ENCODE data around the gene EPHA10.
A peak's percentile ranks its signal among the peaks of the same experiment; 100 is the strongest.
"Not testable (repeated sequence)": the region's sequence is repeated elsewhere in the genome, so short reads cannot be mapped to it uniquely, and the experiment has no call there.

EPHA10 gene

GRCh38 chr1:37692834-37693175, 72.1 kb downstream of the EPHA10 start:
- Mint-ChIP-seq H3K27me3 (ENCODE audit: low read depth) (no peaks in the 10 kb centered on the region), H3K9me3 (no peaks in the 10 kb centered on the region), H3K4me3 (peak overlapping the region; percentile 90 to 100 (median 96)), H3K4me1 (peaks cover 33% of the 10 kb centered on the region), H3K27ac (peak overlapping the region in 1 of 3 experiments; percentile 90), H3K36me3 (ENCODE audit: low read depth) (peaks cover 18% of the 10 kb centered on the region)
- TF ChIP-seq CTCF (IDR thresholded peaks at IDR 0.05; ENCODE audit: unreplicated experiment in 3 of 3) = no peak

- no peaks in the 10 kb centered on the region for H3K9me3 Mint-ChIP-seq
- peaks cover 18% of the 10 kb centered on the region for H3K36me3 Mint-ChIP-seq (ENCODE audit: low read depth)
- H3K27me3 Mint-ChIP-seq (ENCODE audit: low read depth) = no peaks in the 10 kb centered on the region
- peak; percentile 61 to 84 (median 66) for TF ChIP-seq CTCF (IDR thresholded peaks at IDR 0.05; ENCODE audit: unreplicated experiment in 3 of 3)
- H3K27ac Mint-ChIP-seq = peak within 1 kb of the TSS; percentile 81 to 93 (median 90)
- peak within 1 kb of the TSS; percentile 90 to 100 (median 96) for H3K4me3 Mint-ChIP-seq
- H3K4me1 Mint-ChIP-seq = peaks cover 33% of the 10 kb centered on the region
Measured at GRCh38 chr1:37692078-37692833, 72.7 kb downstream of the EPHA10 start, which contains the start of gene CDCA8. TSS of gene CDCA8 (plus strand) at chr1:37692516. CDS start at chr1:37692691, 175 bp downstream.

GRCh38 chr1:37691497-37692077, 73.3 kb downstream of the EPHA10 start:
- Mint-ChIP-seq H3K9me3 (no peaks in the 10 kb centered on the region), H3K27me3 (ENCODE audit: low read depth) (no peaks in the 10 kb centered on the region), H3K4me1 (peaks cover 33% of the 10 kb centered on the region), H3K36me3 (ENCODE audit: low read depth) (peaks cover 22% of the 10 kb centered on the region), H3K27ac (peak overlapping the region; percentile 81 to 93 (median 90)), H3K4me3 (peak overlapping the region; percentile 90 to 100 (median 96))
- no peak for TF ChIP-seq CTCF (IDR thresholded peaks at IDR 0.05; ENCODE audit: unreplicated experiment in 3 of 3)

GRCh38 chr1:37688926-37689325, 76.0 kb downstream of the EPHA10 start:
- Mint-ChIP-seq H3K9me3 (no peaks in the 10 kb centered on the region), H3K27ac (no peak overlapping the region), H3K4me1 (peaks cover 29% of the 10 kb centered on the region), H3K36me3 (ENCODE audit: low read depth) (peaks cover 36% of the 10 kb centered on the region), H3K4me3 (peak overlapping the region; percentile 90 to 100 (median 96)), H3K27me3 (ENCODE audit: low read depth) (no peaks in the 10 kb centered on the region)
- no peak for TF ChIP-seq CTCF (IDR thresholded peaks at IDR 0.05; ENCODE audit: unreplicated experiment in 3 of 3)

- H3K9me3 Mint-ChIP-seq, H3K4me3 Mint-ChIP-seq: not testable (repeated sequence)
Measured at GRCh38 chr1:37687764-37688163, 77.2 kb downstream of the EPHA10 start.

GRCh38 chr1:37685722-37686121, 79.2 kb downstream of the EPHA10 start:
- Mint-ChIP-seq H3K4me3 (no peak overlapping the region), H3K4me1 (peaks cover 13% of the 10 kb centered on the region), H3K36me3 (ENCODE audit: low read depth) (peaks cover 49% of the 10 kb centered on the region), H3K9me3 (no peaks in the 10 kb centered on the region), H3K27me3 (ENCODE audit: low read depth) (no peaks in the 10 kb centered on the region), H3K27ac (no peak overlapping the region)
- no peak for TF ChIP-seq CTCF (IDR thresholded peaks at IDR 0.05; ENCODE audit: unreplicated experiment in 3 of 3)

More at GRCh38 chr1:37687764-37688163, 77.2 kb downstream of the EPHA10 start:
- not testable (repeated sequence) for H3K27ac Mint-ChIP-seq; H3K27me3 Mint-ChIP-seq (ENCODE audit: low read depth)
- Mint-ChIP-seq H3K36me3 (ENCODE audit: low read depth) (peaks cover 42% of the 10 kb centered on the region), H3K4me1 (peaks cover 29% of the 10 kb centered on the region)

- H3K27me3 Mint-ChIP-seq (ENCODE audit: low read depth); H3K4me1 Mint-ChIP-seq; H3K27ac Mint-ChIP-seq; H3K4me3 Mint-ChIP-seq; H3K9me3 Mint-ChIP-seq: not testable (repeated sequence)
- H3K36me3 Mint-ChIP-seq (ENCODE audit: low read depth) = peaks cover 49% of the 10 kb centered on the region
Measured at GRCh38 chr1:37684182-37684581, 80.7 kb downstream of the EPHA10 start.
